ENCODE data around the gene PUS1. TPM values are rescaled to one million over a fixed set of nuclear protein-coding genes. Genes with fewer than 3 reads are reported as not detected.
"Not testable (repeated sequence)": the region's sequence is repeated elsewhere in the genome, so short reads cannot be mapped to it uniquely, and the experiment has no call there.

Gene PUS1
- polyA plus RNA-seq, 1 donor from 2014 or later = 14.3 TPM

DNA sequence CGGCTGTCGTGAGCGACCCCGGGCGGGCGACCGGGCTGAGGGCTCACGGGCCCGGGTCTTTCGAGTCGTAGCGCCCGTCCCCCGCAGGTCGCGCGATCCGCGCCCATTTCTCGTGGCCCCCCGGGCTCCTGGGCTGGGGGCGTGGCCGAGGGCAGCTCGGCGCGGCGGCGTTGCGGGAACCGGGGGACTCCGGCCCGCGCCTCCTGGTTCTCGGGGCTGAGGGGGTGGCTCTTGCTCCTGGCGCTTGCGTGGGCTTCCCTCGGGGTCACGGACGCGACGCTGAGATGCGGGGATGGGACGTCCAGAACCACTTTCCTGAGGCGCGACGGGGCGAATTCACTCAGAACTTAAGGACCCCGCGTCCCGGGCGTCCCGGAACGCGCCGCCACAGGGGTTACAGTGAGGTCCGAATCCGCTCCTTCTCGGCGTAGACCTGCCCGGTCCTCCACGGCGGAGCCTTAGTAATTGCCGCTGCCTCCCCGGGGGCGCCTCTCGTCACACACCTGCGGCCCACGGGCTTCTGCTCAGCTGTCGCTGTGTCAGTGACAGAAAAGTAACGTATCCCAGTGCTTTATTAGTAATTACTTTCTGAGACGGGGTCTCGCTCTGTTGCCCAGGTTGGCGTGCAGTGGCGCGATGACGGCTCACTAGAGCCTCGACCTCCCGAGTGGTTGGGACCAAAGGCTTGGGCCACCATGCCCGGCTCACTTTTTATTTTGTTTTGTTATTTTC lies 21.3 kb downstream of the PUS1 start:
- peak overlapping the region; percentile 54 for H3K4me2 ChIP-seq (ENCODE audit: low read length)
- H2AFZ ChIP-seq (ENCODE audit: low read depth, low read length) = peak overlapping the region; percentile 14
- no peaks in the 10 kb centered on the region for H3K36me3 ChIP-seq (ENCODE audit: insufficient read depth, low read length)
- no peaks in the 10 kb centered on the region for H3K27me3 ChIP-seq (ENCODE audit: insufficient read depth, low read depth, low read length)
- H3F3A ChIP-seq (ENCODE audit: insufficient read depth, low read length, poor library complexity, severe bottlenecking) = no peaks in the 10 kb centered on the region
- no peaks in the 10 kb centered on the region for H3K9me3 ChIP-seq (ENCODE audit: low read length)
- peak overlapping the region; percentile 77 for H3K9ac ChIP-seq (ENCODE audit: low read length)
- peak overlapping the region; percentile 98 for H3K4me3 ChIP-seq (ENCODE audit: low read length)
- no peaks in the 10 kb centered on the region for H4K20me1 ChIP-seq (ENCODE audit: insufficient read depth)
- peak overlapping the region; percentile 39 for H3K27ac ChIP-seq (ENCODE audit: low read length)
- peaks cover 36% of the 10 kb centered on the region for H3K79me2 ChIP-seq (replicated peaks; ENCODE audit: insufficient read depth, low read length)
- no peaks in the 10 kb centered on the region for H3K9me2 ChIP-seq (ENCODE audit: insufficient read depth, low read length)
- TF ChIP-seq TAF1 (IDR thresholded peaks at IDR 0.05; ENCODE audit: low read depth) (no peak), MXI1 (conservative IDR thresholded peaks at IDR 0.05; ENCODE audit: poor library complexity, severe bottlenecking) (peak; percentile 46), EP300 (conservative IDR thresholded peaks at IDR 0.05; ENCODE audit: poor library complexity, severe bottlenecking) (no peak), RAD21 (conservative IDR thresholded peaks at IDR 0.05) (no peak)

- H3K9ac ChIP-seq (ENCODE audit: low read length); H3K27ac ChIP-seq (ENCODE audit: low read length); H3K9me2 ChIP-seq (ENCODE audit: insufficient read depth, low read length); H3K9me3 ChIP-seq (ENCODE audit: low read length); H3F3A ChIP-seq (ENCODE audit: insufficient read depth, low read length, poor library complexity, severe bottlenecking); H3K36me3 ChIP-seq (ENCODE audit: insufficient read depth, low read length); H3K27me3 ChIP-seq (ENCODE audit: insufficient read depth, low read depth, low read length); H3K4me2 ChIP-seq (ENCODE audit: low read length); H3K4me3 ChIP-seq (ENCODE audit: low read length); H4K20me1 ChIP-seq (ENCODE audit: insufficient read depth); H2AFZ ChIP-seq (ENCODE audit: low read depth, low read length): not testable (repeated sequence)
- peaks cover 66% of the 10 kb centered on the region for H3K79me2 ChIP-seq (replicated peaks; ENCODE audit: insufficient read depth, low read length)
These were observed 24.7 kb downstream of the PUS1 start for GRCh38 chr12:131953810-131954209.

DNA sequence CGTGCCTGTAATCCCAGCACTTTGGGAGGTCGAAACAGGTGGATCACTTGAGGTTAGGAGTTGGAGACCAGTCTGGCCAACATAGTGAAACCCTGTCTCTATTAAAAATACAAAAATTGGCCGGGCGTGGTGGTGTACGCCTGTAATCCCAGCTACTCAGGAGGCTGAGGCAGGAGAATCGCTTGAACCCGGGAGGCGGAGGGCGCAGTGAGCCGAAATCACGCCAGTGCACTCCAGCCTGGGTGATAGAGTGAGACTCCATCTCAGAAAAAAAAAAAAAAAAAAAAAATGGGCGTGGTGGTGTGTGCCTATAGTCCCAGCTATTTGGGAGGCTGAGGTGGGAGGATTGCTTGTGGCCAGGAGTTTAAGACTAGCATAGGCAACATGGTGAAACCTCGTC lies 25.4 kb downstream of the PUS1 start:
- H3K9me3 ChIP-seq (ENCODE audit: low read length); H3F3A ChIP-seq (ENCODE audit: insufficient read depth, low read length, poor library complexity, severe bottlenecking); H4K20me1 ChIP-seq (ENCODE audit: insufficient read depth); H3K36me3 ChIP-seq (ENCODE audit: insufficient read depth, low read length); H3K27ac ChIP-seq (ENCODE audit: low read length); H2AFZ ChIP-seq (ENCODE audit: low read depth, low read length); H3K9me2 ChIP-seq (ENCODE audit: insufficient read depth, low read length); H3K4me3 ChIP-seq (ENCODE audit: low read length); H3K27me3 ChIP-seq (ENCODE audit: insufficient read depth, low read depth, low read length); H3K4me2 ChIP-seq (ENCODE audit: low read length); H3K9ac ChIP-seq (ENCODE audit: low read length): not testable (repeated sequence)
- peaks cover 72% of the 10 kb centered on the region for H3K79me2 ChIP-seq (replicated peaks; ENCODE audit: insufficient read depth, low read length)

- Histone ChIP-seq H3F3A (ENCODE audit: insufficient read depth, low read length, poor library complexity, severe bottlenecking) (peaks cover 3% of the 10 kb centered on the region), H3K27ac (ENCODE audit: low read length) (no peak overlapping the region), H3K27me3 (ENCODE audit: insufficient read depth, low read depth, low read length) (no peaks in the 10 kb centered on the region), H4K20me1 (ENCODE audit: insufficient read depth) (no peaks in the 10 kb centered on the region), H3K36me3 (ENCODE audit: insufficient read depth, low read length) (no peaks in the 10 kb centered on the region), H3K9ac (ENCODE audit: low read length) (no peak overlapping the region), H3K79me2 (replicated peaks; ENCODE audit: insufficient read depth, low read length) (peaks cover 66% of the 10 kb centered on the region), H3K9me2 (ENCODE audit: insufficient read depth, low read length) (no peaks in the 10 kb centered on the region), H2AFZ (ENCODE audit: low read depth, low read length) (no peak overlapping the region), H3K4me2 (ENCODE audit: low read length) (no peak overlapping the region), H3K9me3 (ENCODE audit: low read length) (no peaks in the 10 kb centered on the region), H3K4me3 (ENCODE audit: low read length) (no peak overlapping the region)
- TF ChIP-seq POLR2AphosphoS5 (IDR thresholded peaks at IDR 0.05) (no peak), SMC3 (conservative IDR thresholded peaks at IDR 0.05; ENCODE audit: poor library complexity) (no peak), RAD21 (conservative IDR thresholded peaks at IDR 0.05) (no peak), EZH2 (IDR thresholded peaks at IDR 0.05; ENCODE audit: borderline replicate concordance, insufficient read depth, low read length, poor library complexity, severe bottlenecking) (no peak), EP300 (conservative IDR thresholded peaks at IDR 0.05; ENCODE audit: poor library complexity, severe bottlenecking) (no peak), MXI1 (conservative IDR thresholded peaks at IDR 0.05; ENCODE audit: poor library complexity, severe bottlenecking) (no peak)
- TF ChIP-seq, protein P1, sequence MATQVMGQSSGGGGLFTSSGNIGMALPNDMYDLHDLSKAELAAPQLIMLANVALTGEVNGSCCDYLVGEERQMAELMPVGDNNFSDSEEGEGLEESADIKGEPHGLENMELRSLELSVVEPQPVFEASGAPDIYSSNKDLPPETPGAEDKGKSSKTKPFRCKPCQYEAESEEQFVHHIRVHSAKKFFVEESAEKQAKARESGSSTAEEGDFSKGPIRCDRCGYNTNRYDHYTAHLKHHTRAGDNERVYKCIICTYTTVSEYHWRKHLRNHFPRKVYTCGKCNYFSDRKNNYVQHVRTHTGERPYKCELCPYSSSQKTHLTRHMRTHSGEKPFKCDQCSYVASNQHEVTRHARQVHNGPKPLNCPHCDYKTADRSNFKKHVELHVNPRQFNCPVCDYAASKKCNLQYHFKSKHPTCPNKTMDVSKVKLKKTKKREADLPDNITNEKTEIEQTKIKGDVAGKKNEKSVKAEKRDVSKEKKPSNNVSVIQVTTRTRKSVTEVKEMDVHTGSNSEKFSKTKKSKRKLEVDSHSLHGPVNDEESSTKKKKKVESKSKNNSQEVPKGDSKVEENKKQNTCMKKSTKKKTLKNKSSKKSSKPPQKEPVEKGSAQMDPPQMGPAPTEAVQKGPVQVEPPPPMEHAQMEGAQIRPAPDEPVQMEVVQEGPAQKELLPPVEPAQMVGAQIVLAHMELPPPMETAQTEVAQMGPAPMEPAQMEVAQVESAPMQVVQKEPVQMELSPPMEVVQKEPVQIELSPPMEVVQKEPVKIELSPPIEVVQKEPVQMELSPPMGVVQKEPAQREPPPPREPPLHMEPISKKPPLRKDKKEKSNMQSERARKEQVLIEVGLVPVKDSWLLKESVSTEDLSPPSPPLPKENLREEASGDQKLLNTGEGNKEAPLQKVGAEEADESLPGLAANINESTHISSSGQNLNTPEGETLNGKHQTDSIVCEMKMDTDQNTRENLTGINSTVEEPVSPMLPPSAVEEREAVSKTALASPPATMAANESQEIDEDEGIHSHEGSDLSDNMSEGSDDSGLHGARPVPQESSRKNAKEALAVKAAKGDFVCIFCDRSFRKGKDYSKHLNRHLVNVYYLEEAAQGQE (IDR thresholded peaks at IDR 0.05; ENCODE audit: borderline replicate concordance) = no peak
- TF ChIP-seq, protein P2, sequence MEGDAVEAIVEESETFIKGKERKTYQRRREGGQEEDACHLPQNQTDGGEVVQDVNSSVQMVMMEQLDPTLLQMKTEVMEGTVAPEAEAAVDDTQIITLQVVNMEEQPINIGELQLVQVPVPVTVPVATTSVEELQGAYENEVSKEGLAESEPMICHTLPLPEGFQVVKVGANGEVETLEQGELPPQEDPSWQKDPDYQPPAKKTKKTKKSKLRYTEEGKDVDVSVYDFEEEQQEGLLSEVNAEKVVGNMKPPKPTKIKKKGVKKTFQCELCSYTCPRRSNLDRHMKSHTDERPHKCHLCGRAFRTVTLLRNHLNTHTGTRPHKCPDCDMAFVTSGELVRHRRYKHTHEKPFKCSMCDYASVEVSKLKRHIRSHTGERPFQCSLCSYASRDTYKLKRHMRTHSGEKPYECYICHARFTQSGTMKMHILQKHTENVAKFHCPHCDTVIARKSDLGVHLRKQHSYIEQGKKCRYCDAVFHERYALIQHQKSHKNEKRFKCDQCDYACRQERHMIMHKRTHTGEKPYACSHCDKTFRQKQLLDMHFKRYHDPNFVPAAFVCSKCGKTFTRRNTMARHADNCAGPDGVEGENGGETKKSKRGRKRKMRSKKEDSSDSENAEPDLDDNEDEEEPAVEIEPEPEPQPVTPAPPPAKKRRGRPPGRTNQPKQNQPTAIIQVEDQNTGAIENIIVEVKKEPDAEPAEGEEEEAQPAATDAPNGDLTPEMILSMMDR (IDR thresholded peaks at IDR 0.05; ENCODE audit: poor library complexity, severe bottlenecking) = no peak
These were observed 30.0 kb downstream of the PUS1 start for GRCh38 chr12:131959116-131959515.
